Mucosa of rectum (tissue), 2 donors: ENCODE data around the gene SPRED1.

Experiments used
- H3K27ac ChIP-seq, 2 donors: one replicate each; pipeline ENCODE4 v1.7.0; 2013; ENCODE audit warnings: inconsistent platforms in 2 of 2, low read depth in 2 of 2, low read length in 2 of 2
- H3K27me3 ChIP-seq, 2 donors: one replicate each; pipeline ENCODE4 v1.7.0; 2013; ENCODE audit warnings: low read length in 2 of 2; ENCODE audit not compliant: control insufficient read depth in 2 of 2, insufficient read depth in 2 of 2
- H3K36me3 ChIP-seq, 2 donors: one replicate each; pipeline ENCODE4 v1.7.0; 2013; ENCODE audit warnings: low read length in 2 of 2; ENCODE audit not compliant: control insufficient read depth in 2 of 2, insufficient read depth in 2 of 2
- H3K4me1 ChIP-seq, 2 donors: one replicate each; pipeline ENCODE4 v1.7.0; 2013; ENCODE audit warnings: low read length in 2 of 2, mild to moderate bottlenecking in 1 of 2; ENCODE audit not compliant: control insufficient read depth in 2 of 2, insufficient read depth in 2 of 2
- H3K4me3 ChIP-seq, 2 donors: one replicate each; pipeline ENCODE4 v1.7.0; 2013; ENCODE audit warnings: low read length in 2 of 2
- H3K9ac ChIP-seq, 2 donors: one replicate each; pipeline ENCODE4 v1.7.0; 2013; ENCODE audit warnings: low read length in 2 of 2, low read depth in 1 of 2, mild to moderate bottlenecking in 1 of 2
- H3K9me3 ChIP-seq, 2 donors: one replicate each; pipeline ENCODE4 v1.7.0; 2013; ENCODE audit warnings: low read length in 2 of 2; ENCODE audit not compliant: control insufficient read depth in 2 of 2
- donor health status: healthy.
- donor health status: Normal muscosa, but diverticular disease.

SPRED1 gene

DNA sequence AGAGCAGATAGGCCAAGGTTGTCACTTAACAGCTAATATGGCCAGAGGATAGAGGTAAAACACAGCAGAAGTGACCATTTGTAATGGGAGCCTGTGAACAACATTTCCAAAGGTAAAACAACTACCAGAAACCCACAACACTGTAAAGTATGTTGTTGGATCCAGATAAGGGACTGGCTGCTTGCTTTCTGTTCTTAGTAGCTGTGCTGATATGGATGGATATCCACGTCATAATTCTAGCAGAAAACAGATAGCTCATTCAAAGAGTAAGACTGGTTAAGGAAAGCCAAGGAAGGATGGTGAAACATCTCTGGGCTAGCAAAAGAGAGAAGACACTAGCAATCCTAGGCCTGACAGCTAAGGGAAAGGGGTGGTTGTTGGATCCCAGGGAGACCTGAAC, 36.9 kb upstream of the SPRED1 start:
- Histone ChIP-seq H3K9ac (no peak overlapping the region), H3K27ac (no peak overlapping the region), H3K9me3 (no peaks in the 10 kb centered on the region), H3K4me1 (peaks cover 3 to 22% of the 10 kb centered on the region in 2 donors), H3K4me3 (no peak overlapping the region), H3K36me3 (no peaks in the 10 kb centered on the region), H3K27me3 (no peaks in the 10 kb centered on the region)

- H3K9ac ChIP-seq, result no peak overlapping the region
- no peaks in the 10 kb centered on the region for H3K36me3 ChIP-seq
These were observed 35.9 kb upstream of the SPRED1 start for GRCh38 chr15:38216763-38217162.

DNA sequence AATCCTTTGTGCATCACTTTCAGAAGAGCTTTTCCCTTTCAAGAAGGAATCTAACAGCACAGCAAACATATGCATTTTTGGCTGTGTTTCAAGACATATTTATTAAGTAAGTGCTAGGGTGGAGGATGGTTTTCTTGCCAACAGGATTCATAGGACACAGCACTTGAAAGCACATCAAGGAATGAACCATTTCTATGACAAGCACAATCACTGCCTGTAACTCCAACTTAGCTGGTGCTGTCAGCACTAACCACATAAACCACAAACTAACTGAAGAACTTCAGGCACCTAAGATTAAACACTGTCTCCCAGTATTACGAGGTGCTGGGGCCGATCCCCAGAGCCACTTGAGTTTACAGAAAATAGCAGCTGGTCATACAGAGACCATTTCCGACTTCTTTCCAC, 35.4 kb upstream of the SPRED1 start:
- no peaks in the 10 kb centered on the region for H3K9me3 ChIP-seq
- peaks cover 0 to 26% of the 10 kb centered on the region in 2 donors for H3K4me1 ChIP-seq
- H3K36me3 ChIP-seq, result no peaks in the 10 kb centered on the region
- no peak overlapping the region for H3K4me3 ChIP-seq
- no peak overlapping the region for H3K27ac ChIP-seq
- H3K9ac ChIP-seq, result no peak overlapping the region
- H3K27me3 ChIP-seq, result no peaks in the 10 kb centered on the region

More at GRCh38 chr15:38216763-38217162, 35.9 kb upstream of the SPRED1 start:
- H3K4me3 ChIP-seq, result no peak overlapping the region
- H3K27ac ChIP-seq, result no peak overlapping the region
- H3K4me1 ChIP-seq, result peaks cover 3 to 22% of the 10 kb centered on the region in 2 donors
- H3K9me3 ChIP-seq, result no peaks in the 10 kb centered on the region
- H3K27me3 ChIP-seq, result no peaks in the 10 kb centered on the region

DNA sequence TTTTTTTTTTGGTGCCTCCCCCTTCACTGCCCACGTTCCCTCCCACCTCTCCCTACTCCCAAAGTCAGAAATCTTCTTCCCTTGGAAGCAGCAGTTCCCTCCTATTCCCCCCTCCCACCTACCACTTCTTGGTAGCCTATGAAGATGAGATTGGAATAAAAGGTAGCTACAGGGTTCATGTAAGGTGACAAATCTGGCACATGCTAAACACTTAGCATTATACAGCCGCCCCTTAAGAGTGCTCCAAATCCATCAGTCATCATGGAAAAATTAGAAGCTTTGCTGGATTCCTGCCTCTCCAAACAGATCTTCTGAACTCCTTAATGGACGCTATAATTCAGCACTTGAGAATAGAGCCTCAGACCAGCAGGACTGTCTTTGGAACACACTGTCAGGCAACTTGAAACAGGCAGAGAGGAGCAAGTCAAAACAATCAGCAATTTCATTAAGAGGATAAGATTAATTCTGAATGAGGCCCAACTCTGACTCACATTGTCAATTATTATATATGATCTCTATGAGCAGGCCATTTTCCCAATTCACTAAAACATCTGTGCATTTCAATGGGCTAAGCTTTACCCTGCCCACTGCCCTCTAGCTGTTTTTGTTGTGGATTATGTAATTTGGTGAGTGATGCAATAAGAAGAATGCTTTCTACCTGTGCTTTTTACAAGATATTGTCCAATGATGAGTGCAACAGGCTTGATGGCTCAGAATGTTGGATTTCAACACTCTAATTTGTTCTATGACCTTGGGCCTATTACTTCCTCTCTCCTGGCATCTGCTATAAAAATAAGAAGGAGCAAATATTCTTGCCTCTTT, 34.6 kb upstream of the SPRED1 start:
- H3K27me3 ChIP-seq, result no peaks in the 10 kb centered on the region
- no peaks in the 10 kb centered on the region for H3K36me3 ChIP-seq
- no peaks in the 10 kb centered on the region for H3K9me3 ChIP-seq
- no peak overlapping the region for H3K27ac ChIP-seq
- H3K4me3 ChIP-seq, result no peak overlapping the region
- peaks cover 0 to 20% of the 10 kb centered on the region in 2 donors for H3K4me1 ChIP-seq
- H3K9ac ChIP-seq, result no peak overlapping the region

- H3K4me3 ChIP-seq, result no peak overlapping the region
- H3K27ac ChIP-seq, result no peak overlapping the region
- no peaks in the 10 kb centered on the region for H3K9me3 ChIP-seq
- no peaks in the 10 kb centered on the region for H3K27me3 ChIP-seq
- peaks cover 0 to 12% of the 10 kb centered on the region in 2 donors for H3K4me1 ChIP-seq
- H3K36me3 ChIP-seq, result no peaks in the 10 kb centered on the region
- H3K9ac ChIP-seq, result no peak overlapping the region
These were observed 31.9 kb upstream of the SPRED1 start for GRCh38 chr15:38220606-38221273.

DNA sequence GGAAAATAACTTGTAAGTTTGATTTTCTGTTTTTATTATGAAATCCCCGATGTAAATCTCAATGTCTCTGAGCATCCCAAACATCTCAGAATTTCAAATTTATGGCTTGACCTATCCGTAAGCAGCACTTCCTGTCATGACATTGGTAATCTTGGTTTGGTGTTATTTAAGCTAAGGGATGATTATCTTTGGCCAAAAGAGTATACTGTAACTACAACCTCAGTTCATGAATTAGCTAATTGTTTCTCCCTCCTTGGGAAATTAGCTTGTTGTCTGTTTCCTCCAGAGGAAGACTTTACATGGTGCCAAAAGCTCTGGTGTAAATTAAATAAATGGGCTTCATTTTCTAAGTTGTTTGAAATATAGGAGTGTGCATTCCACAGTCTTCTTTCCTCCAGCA, 28.1 kb upstream of the SPRED1 start:
- H3K27ac ChIP-seq, result no peak overlapping the region
- no peaks in the 10 kb centered on the region for H3K27me3 ChIP-seq

GRCh38 chr15:38225381-38225780, 27.3 kb upstream of the SPRED1 start:
- Histone ChIP-seq H3K27ac (no peak overlapping the region), H3K4me1 (peaks cover 5 to 19% of the 10 kb centered on the region in 2 donors), H3K9me3 (no peaks in the 10 kb centered on the region), H3K27me3 (no peaks in the 10 kb centered on the region), H3K4me3 (no peak overlapping the region), H3K9ac (no peak overlapping the region), H3K36me3 (no peaks in the 10 kb centered on the region)

More for the DNA sequence above, 28.1 kb upstream of the SPRED1 start:
- Histone ChIP-seq H3K9me3 (no peaks in the 10 kb centered on the region), H3K4me3 (no peak overlapping the region), H3K9ac (no peak overlapping the region), H3K4me1 (peaks cover 5 to 19% of the 10 kb centered on the region in 2 donors), H3K36me3 (no peaks in the 10 kb centered on the region)

DNA sequence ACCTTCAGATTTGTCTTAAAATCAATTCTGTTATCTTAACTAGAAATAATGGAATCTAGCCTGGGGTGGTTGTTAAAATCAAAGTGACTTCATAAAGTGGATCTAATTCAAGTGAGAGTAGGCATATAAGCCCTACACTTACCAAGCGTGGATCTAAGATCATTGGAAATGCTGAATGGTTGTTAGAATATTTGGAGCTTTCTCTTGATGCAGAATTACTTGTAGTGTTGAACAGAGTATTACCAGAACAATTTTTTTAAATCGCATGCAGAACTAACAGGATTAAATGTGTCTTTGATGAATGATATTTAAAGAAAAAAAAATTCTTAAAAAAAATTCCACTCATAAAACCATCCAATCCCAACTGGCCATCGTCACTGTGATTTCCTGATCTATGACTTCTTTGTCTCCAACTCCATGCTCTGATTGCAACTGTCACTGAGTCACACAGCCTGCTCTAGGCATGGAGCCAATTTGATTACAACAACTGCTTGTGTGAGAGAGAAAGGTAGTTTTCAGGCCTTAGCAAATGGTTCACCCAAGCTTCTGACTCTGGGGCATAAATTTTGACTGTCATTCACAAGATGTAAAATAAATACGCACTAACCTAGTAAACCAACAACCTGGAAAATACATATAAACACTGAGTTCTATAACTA, 25.9 kb upstream of the SPRED1 start:
- peaks cover 5 to 19% of the 10 kb centered on the region in 2 donors for H3K4me1 ChIP-seq
- no peak overlapping the region for H3K9ac ChIP-seq
- H3K9me3 ChIP-seq, result no peaks in the 10 kb centered on the region
- peak overlapping the region; percentile 19 to 38 for H3K27ac ChIP-seq
- H3K4me3 ChIP-seq, result no peak overlapping the region
- H3K27me3 ChIP-seq, result no peaks in the 10 kb centered on the region
- H3K36me3 ChIP-seq, result no peaks in the 10 kb centered on the region

DNA sequence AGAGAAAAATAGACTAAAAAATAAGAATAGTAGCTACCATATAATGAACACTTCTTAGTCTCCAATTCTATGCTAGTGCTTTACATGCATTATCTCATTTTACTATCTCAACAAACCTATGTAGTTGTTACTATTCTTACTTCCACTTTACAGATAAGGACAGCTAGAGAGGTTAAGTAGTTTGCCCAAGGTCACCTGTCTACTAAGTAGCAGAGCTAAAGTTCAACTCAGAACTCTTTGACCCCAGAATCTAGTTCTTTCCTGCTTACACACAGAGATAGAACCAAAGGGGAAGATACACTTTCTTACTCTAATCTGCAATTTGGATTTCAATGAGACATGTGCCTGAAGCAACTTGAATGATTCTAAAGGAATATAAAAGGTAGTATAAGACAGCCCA, 24.7 kb upstream of the SPRED1 start:
- Histone ChIP-seq H3K27me3 (no peaks in the 10 kb centered on the region), H3K9me3 (no peaks in the 10 kb centered on the region), H3K36me3 (no peaks in the 10 kb centered on the region), H3K9ac (no peak overlapping the region), H3K4me1 (peaks cover 5 to 15% of the 10 kb centered on the region in 2 donors), H3K4me3 (no peak overlapping the region), H3K27ac (no peak overlapping the region)

- H3K4me1 ChIP-seq, result peaks cover 5 to 15% of the 10 kb centered on the region in 2 donors
- no peak overlapping the region for H3K9ac ChIP-seq
- no peak overlapping the region for H3K4me3 ChIP-seq
- H3K36me3 ChIP-seq, result no peaks in the 10 kb centered on the region
- H3K9me3 ChIP-seq, result no peaks in the 10 kb centered on the region
- H3K27ac ChIP-seq, result no peak overlapping the region
- no peaks in the 10 kb centered on the region for H3K27me3 ChIP-seq
These were observed 24.0 kb upstream of the SPRED1 start for GRCh38 chr15:38228618-38229017.
